HG03460 (cell line): ENCODE data around the gene FBXO46.
"Not testable (repeated sequence)": the region's sequence is repeated elsewhere in the genome, so short reads cannot be mapped to it uniquely, and the experiment has no call there.

Experiments used
- ATAC-seq: cut with Tn5 transposase; IDR thresholded peaks from one replicate; pipeline ENCODE4 v1.9.1; 2021; ENCODE audit not compliant: unreplicated experiment

The FBXO46 gene

GRCh38 chr19:45687599-45687998, 43.1 kb downstream of the FBXO46 start:
- no peak for ATAC-seq

GRCh38 chr19:45685045-45685444, 45.7 kb downstream of the FBXO46 start:
- not testable (repeated sequence) for ATAC-seq

GRCh38 chr19:45682908-45683307, 47.8 kb downstream of the FBXO46 start:
- ATAC-seq = no peak

GRCh38 chr19:45682117-45682516, 48.6 kb downstream of the FBXO46 start:
- ATAC-seq = no peak

GRCh38 chr19:45681391-45682015, 49.2 kb downstream of the FBXO46 start:
- ATAC-seq = peak; percentile 69

GRCh38 chr19:45677351-45678230, 53.1 kb downstream of the FBXO46 start:
- no peak for ATAC-seq

- no peak for ATAC-seq
Measured at GRCh38 chr19:45676851-45677263, 53.8 kb downstream of the FBXO46 start.

GRCh38 chr19:45674946-45675345, 55.8 kb downstream of the FBXO46 start:
- no peak for ATAC-seq

- ATAC-seq = peak; percentile 46
Measured at GRCh38 chr19:45670670-45671453, 59.8 kb downstream of the FBXO46 start.

- no peak for ATAC-seq
Measured at GRCh38 chr19:45668342-45668871, 62.3 kb downstream of the FBXO46 start.

GRCh38 chr19:45667620-45668341, 62.9 kb downstream of the FBXO46 start, which contains the start of gene GIPR:
Gene GIPR (plus strand): TSS chr19:45668221. CDS start chr19:45669521, 1,300 bp downstream.
- ATAC-seq = no peak

- ATAC-seq = no peak
Measured at GRCh38 chr19:45664575-45664974, 66.1 kb downstream of the FBXO46 start.

GRCh38 chr19:45663800-45664199, 66.9 kb downstream of the FBXO46 start:
- no peak for ATAC-seq

- ATAC-seq = no peak
Measured at GRCh38 chr19:45660636-45661035, 70.1 kb downstream of the FBXO46 start.
